ENCODE measurements around the gene KIAA2012.
"Not testable (repeated sequence)": the region's sequence is repeated elsewhere in the genome, so short reads cannot be mapped to it uniquely, and the experiment has no call there.

KIAA2012 gene

GRCh38 chr2:202204855-202205254 is 131.8 kb downstream of the KIAA2012 start:
- DNase-seq: no peak

DNA sequence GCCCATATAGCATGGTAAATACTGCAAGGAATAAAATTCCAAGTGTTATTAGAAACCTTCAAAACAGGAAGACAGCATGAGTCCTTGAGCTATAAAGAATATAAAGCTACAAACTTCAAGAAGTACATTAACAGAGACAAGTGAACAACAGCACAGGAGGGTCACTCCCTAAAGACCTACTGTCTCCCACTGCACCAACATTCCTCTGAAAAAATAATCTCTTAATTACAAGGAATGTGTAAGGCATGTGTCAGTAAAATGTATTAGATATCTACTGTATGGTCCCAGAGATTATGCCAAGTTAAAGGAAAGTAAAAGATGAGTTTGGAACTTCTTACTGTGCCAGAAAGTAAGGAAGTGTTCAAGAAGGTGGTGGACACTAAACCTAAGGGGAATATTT is 135.5 kb downstream of the KIAA2012 start:
- DNase-seq: no peak

DNA sequence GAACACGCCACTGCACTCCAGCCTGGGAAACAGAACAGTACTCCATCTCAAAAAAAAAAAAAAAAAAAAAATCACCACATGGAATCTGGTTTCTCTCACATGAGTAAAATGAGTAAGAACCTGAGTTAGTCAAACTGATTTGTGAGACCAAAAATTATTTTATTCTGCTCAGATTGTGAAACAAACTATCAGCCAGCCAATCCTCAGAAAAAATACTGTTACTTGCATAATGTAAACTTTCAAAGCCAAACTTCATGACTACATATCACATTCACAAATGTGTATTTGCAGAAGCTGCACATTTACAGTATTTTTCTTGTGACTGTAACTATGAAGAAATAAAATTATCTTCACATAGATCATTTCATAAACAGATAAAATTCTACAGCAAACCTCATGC is 142.1 kb downstream of the KIAA2012 start:
- no peak for DNase-seq

DNA sequence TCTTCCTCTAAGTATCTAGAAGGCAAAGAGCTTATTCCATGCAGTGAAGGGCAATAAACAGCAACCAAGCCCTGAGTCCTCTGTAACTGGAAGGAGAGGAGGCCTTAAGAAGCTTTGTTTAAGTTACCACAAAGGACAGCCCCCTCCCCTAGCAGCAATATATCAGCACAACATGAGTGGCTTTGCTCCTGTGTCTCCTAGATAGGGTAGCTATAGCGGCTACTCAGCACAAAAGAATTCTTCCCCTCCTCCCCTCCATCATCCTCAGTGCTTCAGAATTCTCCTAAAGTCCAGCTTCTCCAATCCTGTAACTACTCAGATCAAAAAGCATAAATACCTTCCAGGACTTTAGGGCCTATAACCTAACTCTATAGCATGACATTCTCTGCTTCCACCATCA is 148.8 kb downstream of the KIAA2012 start:
- no peak for DNase-seq

DNA sequence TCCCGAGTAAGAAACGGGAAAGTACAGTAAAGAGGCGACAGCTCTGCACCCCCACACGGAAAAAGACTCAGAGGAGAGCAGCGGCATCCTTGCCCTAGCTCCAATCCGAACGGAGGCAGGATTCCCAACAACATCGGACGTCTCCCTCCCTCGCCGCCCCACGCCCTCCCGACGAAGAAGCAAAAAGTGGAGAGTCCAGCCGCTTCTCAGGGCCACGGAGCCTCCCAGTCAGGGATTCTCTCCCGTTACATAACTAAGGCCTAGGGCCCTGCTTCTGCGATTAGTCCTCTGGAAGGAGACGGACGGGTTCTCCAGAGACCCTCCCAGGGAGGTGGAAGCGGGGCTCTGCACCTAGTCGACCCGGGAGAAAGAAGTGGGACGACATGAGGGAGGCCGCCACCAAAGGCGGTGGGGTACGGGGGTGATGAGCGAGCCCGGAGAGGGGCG is 164.8 kb downstream of the KIAA2012 start:
- peak; percentile 12 for DNase-seq

GRCh38 chr2:202238234-202239197 is 165.5 kb downstream of the KIAA2012 start, which contains the start of gene SUMO1:
Gene SUMO1 (minus strand): TSS chr2:202238597. CDS start chr2:202238451, 146 bp downstream.
- DNase-seq: peak; percentile 77

GRCh38 chr2:202247710-202248109 is 174.7 kb downstream of the KIAA2012 start:
- DNase-seq: not testable (repeated sequence)

DNA sequence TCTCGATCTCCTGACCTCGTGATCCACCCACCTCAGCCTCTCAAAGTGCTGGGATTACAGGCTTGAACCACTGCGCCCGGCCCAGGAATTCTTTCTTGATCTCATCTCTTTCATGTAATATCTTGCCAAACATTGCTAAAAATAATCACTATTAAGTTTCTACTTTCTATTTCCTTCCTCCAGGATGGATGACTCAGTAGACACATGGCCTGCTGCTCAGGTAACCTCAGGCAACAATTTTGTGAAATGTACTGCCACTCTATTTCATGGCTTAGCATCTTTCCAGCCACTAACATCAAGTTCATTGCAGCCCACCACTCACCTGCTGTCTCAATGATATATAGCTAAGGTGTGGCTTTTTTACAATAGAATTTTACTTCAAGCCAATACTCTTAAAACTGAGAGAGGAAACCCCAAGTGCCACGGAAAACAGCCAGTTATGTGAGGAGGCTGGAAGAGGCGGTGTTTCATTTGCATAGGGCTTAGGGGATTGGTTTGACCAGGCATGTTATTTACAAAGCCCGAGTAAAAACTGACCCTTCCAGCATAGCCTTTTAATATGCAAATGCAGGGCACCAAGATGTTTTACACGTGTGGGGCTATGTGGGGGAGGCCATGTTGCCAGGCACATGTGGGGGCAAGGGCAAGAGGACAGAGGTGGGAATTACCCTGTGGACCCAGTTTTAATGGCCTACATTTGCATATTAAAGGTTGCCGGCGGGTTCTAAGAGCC is 176.6 kb downstream of the KIAA2012 start:
- DNase-seq: no peak

- no peak for DNase-seq
These were observed 178.4 kb downstream of the KIAA2012 start for GRCh38 chr2:202251494-202251893.
